GM19025 (cell line): ENCODE measurements around the gene SNX21.
"Not testable (repeated sequence)": the region's sequence is repeated elsewhere in the genome, so short reads cannot be mapped to it uniquely, and the experiment has no call there.

Experiments used
- ATAC-seq: cut with Tn5 transposase; IDR thresholded peaks from one replicate; pipeline ENCODE4 v1.9.1; 2021; ENCODE audit warnings: mild to moderate bottlenecking, low read depth, moderate library complexity; ENCODE audit not compliant: unreplicated experiment

The SNX21 gene

GRCh38 chr20:45833030-45833882 is at the start of gene SNX21:
SNX21 (plus strand) TSS chr20:45833799; CDS start chr20:45833920, 121 bp downstream.
- ATAC-seq = no peak

GRCh38 chr20:45788351-45788750 is 45.2 kb upstream of the SNX21 start:
- no peak for ATAC-seq

GRCh38 chr20:45792317-45793118 is 41.1 kb upstream of the SNX21 start:
- ATAC-seq = no peak

GRCh38 chr20:45796337-45797065 is 37.1 kb upstream of the SNX21 start:
- ATAC-seq = no peak

GRCh38 chr20:45797510-45797909 is 36.1 kb upstream of the SNX21 start:
- ATAC-seq = not testable (repeated sequence)

- ATAC-seq = not testable (repeated sequence)
These were observed 35.6 kb upstream of the SNX21 start for GRCh38 chr20:45797955-45798354.

GRCh38 chr20:45798935-45799642 is 34.5 kb upstream of the SNX21 start:
- ATAC-seq = no peak

GRCh38 chr20:45801851-45802250 is 31.7 kb upstream of the SNX21 start:
- no peak for ATAC-seq

GRCh38 chr20:45810191-45810970 is 23.2 kb upstream of the SNX21 start:
- no peak for ATAC-seq

GRCh38 chr20:45812157-45813005 is 21.2 kb upstream of the SNX21 start, which contains the start of gene UBE2C:
UBE2C (plus strand) TSS chr20:45812644; CDS start chr20:45812696, 52 bp downstream.
- ATAC-seq = peak; percentile 99

- no peak for ATAC-seq
These were observed 20.6 kb upstream of the SNX21 start for GRCh38 chr20:45813006-45813340.

- no peak for ATAC-seq
These were observed 20.1 kb upstream of the SNX21 start for GRCh38 chr20:45813489-45813888.

- ATAC-seq = no peak
These were observed 19.3 kb upstream of the SNX21 start for GRCh38 chr20:45814314-45814713.

GRCh38 chr20:45816951-45817350 is 16.6 kb upstream of the SNX21 start:
- ATAC-seq = no peak

GRCh38 chr20:45817376-45818194 is 16.0 kb upstream of the SNX21 start:
- no peak for ATAC-seq

- no peak for ATAC-seq
These were observed 15.4 kb upstream of the SNX21 start for GRCh38 chr20:45818239-45818638.

GRCh38 chr20:45819466-45819865 is 14.1 kb upstream of the SNX21 start:
- ATAC-seq = no peak

- no peak for ATAC-seq
These were observed 11.7 kb upstream of the SNX21 start for GRCh38 chr20:45821947-45822346.
